ENCODE results near the gene HGS. TPM values are rescaled to one million over a fixed set of nuclear protein-coding genes. Genes with fewer than 3 reads are reported as not detected.

HGS gene
- total and polyA plus RNA-seq, 2 of the 13 experiments (the other 11 are each of a cell fraction or from before 2014, with no cell fraction given): 73.3 to 78.1 TPM

DNA sequence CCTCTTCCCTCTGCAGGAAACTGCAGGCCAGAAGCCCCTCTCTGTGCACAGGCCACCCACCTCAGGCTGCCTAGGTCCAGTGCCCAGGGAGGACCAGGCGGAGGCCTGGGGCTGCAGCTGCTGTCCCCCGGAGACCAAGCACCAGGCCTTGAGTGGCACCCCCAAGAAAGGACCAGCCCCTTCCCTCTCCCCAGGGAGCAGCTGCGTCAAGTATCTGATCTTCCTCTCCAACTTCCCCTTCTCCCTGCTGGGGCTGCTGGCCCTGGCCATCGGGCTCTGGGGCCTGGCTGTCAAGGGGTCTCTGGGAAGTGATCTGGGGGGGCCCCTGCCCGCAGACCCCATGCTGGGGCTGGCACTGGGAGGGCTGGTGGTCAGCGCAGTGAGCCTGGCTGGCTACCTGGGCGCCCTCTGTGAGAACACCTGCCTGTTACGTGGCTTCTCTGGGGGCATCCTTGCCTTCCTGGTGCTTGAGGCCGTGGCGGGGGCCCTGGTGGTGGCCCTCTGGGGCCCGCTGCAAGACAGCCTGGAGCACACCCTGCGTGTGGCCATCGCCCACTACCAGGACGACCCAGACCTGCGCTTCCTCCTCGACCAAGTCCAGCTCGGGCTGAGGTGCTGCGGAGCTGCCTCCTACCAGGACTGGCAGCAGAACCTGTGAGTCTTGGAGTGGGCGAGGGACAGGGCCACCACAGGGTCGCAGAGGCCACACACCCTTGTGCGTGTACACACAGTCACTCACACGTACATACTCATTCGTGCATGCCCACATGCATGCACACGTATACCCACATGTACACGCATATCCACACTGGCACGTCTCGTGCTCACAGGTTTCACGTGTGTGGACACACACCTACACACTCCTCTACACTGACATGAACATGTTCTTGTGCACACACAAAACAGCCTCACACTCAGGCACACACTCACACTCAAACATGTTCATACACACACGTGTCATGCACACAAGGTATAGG lies 38.5 kb upstream of the HGS start (continued):
- TF ChIP-seq, protein P1, sequence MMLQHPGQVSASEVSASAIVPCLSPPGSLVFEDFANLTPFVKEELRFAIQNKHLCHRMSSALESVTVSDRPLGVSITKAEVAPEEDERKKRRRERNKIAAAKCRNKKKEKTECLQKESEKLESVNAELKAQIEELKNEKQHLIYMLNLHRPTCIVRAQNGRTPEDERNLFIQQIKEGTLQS (CRISPR knock-in tag; IDR thresholded peaks at IDR 0.05): no peak
- TF ChIP-seq ZNF225 (CRISPR knock-in tag; IDR thresholded peaks at IDR 0.05): 0 out of 2 replicates have a peak, but pooled peaks have one; percentile 26
- TF ChIP-seq, protein P2, sequence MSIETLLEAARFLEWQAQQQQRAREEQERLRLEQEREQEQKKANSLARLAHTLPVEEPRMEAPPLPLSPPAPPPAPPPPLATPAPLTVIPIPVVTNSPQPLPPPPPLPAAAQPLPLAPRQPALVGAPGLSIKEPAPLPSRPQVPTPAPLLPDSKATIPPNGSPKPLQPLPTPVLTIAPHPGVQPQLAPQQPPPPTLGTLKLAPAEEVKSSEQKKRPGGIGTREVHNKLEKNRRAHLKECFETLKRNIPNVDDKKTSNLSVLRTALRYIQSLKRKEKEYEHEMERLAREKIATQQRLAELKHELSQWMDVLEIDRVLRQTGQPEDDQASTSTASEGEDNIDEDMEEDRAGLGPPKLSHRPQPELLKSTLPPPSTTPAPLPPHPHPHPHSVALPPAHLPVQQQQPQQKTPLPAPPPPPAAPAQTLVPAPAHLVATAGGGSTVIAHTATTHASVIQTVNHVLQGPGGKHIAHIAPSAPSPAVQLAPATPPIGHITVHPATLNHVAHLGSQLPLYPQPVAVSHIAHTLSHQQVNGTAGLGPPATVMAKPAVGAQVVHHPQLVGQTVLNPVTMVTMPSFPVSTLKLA (IDR thresholded peaks at IDR 0.05): peak; percentile 60

DNA sequence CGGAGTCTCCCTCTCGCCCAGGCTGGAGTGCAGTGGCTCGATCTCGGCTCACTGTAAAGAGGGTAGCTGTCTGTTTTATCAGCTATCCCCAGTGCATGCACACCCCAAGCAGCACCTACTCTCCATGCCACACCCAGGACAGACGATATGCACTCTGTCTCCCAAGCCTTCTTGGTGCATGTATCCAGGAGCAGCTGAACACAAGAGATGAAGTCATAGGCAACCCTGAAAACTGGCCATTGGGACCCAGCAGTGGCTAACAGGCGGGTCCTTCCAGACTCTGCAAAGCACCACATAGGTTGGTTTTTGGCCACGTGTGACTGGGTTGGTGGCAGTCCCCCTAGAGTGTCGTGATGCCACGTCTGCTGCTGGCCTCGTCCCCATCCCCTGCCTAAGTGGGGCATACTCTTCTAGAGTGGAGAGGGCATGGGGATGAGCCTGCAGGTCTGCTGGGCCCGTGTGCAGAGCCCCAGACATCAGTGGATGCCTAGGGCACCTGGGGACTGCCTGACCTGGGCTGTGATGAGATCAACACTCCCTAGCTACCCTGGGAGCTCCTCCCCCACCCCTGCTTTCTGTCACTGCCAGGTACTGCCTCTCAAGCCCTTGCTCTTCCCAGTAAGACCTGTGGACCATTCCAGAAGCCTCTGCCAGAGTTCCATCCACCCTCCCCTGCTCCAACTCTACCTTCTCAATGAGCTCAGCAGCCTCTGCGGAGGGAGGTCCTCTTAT lies 36.8 kb upstream of the HGS start:
- Histone ChIP-seq H3K79me2 (ENCODE audit: insufficient read depth, low read length) (no peaks in the 10 kb centered on the region), H3K4me2 (ENCODE audit: low read depth, low read length) (no peak overlapping the region), H4K20me1 (ENCODE audit: insufficient read depth, low read length) (no peaks in the 10 kb centered on the region), H3K4me3 (replicated peaks in 1 of 3; ENCODE audit: insufficient read depth in 1 of 3, low read depth in 2 of 3, low read length in 3 of 3) (no peak overlapping the region), H3K9me3 (ENCODE audit: low read length) (peaks cover 6% of the 10 kb centered on the region; the same call in 1 of the 2 replicates), H3K4me1 (ENCODE audit: insufficient read depth, low read length) (peaks cover 16% of the 10 kb centered on the region), H2AFZ (ENCODE audit: low read length) (no peak overlapping the region), H3K36me3 (replicated peaks in 1 of 2; ENCODE audit: control insufficient read depth in 1 of 2, insufficient read depth in 2 of 2, low read length in 2 of 2) (no peaks in the 10 kb centered on the region), H3K27ac (ENCODE audit: extremely low read length, insufficient read depth, low read length) (no peak overlapping the region), H3K9ac (ENCODE audit: insufficient read depth, low read depth, low read length) (no peak overlapping the region), H3K27me3 (ENCODE audit: control insufficient read depth in 1 of 2, insufficient read depth in 2 of 2, low read length in 2 of 2) (0 out of 5 replicates have a peak, but pooled peaks cover 0 to 12% of the 10 kb centered on the region in 2 experiments)
- ATAC-seq (no peak; the same call in 2 of the 3 replicates), FAIRE-seq (no peak), DNase-seq (ENCODE audit: low spot score) (no peak)
- no TSS peak for BruUV-seq (replicated peaks)
- CTCF ChIA-PET (ENCODE audit: low intra/inter-chr PET ratio, low total read pairs): no interaction called here
- POLR2A ChIA-PET: interaction anchor here (1.2 kb wide), 1 partner anchor 11 kb away, joined by 4 read pairs; the partner anchor contains the start of gene NPLOC4
- TF ChIP-seq ZNF552 (CRISPR knock-in tag; IDR thresholded peaks at IDR 0.05; ENCODE audit: borderline replicate concordance) (no peak), TCF12 (IDR thresholded peaks at IDR 0.05) (no peak), TCF12 (CRISPR knock-in tag; IDR thresholded peaks at IDR 0.05) (no peak), NRL (CRISPR knock-in tag; IDR thresholded peaks at IDR 0.05; ENCODE audit: borderline replicate concordance) (0 out of 2 replicates have a peak, but pooled peaks have one; percentile 25)
- TF ChIP-seq, protein P3, sequence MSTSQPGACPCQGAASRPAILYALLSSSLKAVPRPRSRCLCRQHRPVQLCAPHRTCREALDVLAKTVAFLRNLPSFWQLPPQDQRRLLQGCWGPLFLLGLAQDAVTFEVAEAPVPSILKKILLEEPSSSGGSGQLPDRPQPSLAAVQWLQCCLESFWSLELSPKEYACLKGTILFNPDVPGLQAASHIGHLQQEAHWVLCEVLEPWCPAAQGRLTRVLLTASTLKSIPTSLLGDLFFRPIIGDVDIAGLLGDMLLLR (CRISPR knock-in tag; IDR thresholded peaks at IDR 0.05): 0 out of 2 replicates have a peak, but pooled peaks have one; percentile 12
- in situ Hi-C loops (cut with HindIII; ENCODE audit: extremely low pct_ligation_motif_present, low pct_unique_long_range_greater_than_20kb) (no loop called here), intact Hi-C loops (cut with micrococcal nuclease; ENCODE audit: unreplicated experiment) (no loop called here)
- 48% methylated on average over 11 of the region's 12 CpGs for WGBS (ENCODE audit: low lambda C conversion rate)
